NCI-H748 treated with DMSO at 0.1 percent for 48 hours (cell line): Measurements from ENCODE around the gene PTPRE.
"Not testable (repeated sequence)": the region's sequence is repeated elsewhere in the genome, so short reads cannot be mapped to it uniquely, and the experiment has no call there.

Source experiments
- DNase-seq: peaks from one replicate; lab custom pipeline; 2025; lab: John Stamatoyannopoulos, UW

Gene PTPRE

DNA sequence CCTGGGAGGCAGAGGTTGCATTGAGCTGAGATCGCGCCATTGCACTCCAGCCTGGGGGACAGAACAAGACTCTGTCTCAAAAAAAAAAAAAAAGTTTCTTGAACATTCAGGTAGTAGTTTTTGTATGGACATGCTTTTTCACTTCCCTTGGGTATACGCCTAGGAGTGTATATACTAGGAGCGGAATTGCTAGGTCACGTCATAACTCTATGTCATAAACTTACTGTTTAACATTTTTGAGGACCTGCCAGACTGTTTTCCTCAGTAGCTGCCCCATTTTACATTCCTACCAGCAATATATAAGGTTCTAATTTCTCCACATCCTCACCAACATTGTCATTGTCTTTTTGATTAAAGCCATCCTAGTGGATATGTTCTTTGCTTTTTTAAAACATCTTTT is 167.7 kb downstream of the PTPRE start:
- no peak for DNase-seq

DNA sequence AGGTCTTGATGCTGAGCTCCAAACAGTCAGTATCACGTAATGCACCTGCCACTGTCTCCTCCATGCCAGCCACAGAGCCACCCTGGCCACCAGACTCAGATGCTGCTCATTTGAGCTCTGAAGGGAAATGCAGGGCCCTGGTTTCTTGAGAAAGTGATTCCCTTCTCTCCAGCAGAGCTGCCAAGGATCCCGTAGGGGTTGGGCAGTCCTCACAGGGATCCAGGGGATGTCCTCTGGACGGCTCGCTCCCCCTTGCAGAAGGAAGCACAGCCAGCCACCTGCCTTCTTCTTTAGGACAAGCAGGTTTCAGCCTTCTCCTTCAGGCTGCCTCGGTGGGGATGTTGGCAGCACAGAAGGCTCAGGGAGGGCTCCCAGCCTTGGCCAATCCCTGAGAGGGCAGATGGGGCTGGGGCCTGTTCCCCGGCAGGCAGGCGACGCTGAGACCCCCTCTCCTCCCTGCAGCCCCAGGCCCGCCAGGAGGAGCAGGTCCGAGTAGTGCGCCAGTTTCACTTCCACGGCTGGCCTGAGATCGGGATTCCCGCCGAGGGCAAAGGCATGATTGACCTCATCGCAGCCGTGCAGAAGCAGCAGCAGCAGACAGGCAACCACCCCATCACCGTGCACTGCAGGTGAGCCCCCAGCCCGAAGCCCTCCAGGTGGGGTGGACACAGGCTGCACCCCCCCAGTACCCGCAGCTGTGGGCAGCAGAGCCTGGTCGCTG is 170.4 kb downstream of the PTPRE start:
- DNase-seq: no peak

DNA sequence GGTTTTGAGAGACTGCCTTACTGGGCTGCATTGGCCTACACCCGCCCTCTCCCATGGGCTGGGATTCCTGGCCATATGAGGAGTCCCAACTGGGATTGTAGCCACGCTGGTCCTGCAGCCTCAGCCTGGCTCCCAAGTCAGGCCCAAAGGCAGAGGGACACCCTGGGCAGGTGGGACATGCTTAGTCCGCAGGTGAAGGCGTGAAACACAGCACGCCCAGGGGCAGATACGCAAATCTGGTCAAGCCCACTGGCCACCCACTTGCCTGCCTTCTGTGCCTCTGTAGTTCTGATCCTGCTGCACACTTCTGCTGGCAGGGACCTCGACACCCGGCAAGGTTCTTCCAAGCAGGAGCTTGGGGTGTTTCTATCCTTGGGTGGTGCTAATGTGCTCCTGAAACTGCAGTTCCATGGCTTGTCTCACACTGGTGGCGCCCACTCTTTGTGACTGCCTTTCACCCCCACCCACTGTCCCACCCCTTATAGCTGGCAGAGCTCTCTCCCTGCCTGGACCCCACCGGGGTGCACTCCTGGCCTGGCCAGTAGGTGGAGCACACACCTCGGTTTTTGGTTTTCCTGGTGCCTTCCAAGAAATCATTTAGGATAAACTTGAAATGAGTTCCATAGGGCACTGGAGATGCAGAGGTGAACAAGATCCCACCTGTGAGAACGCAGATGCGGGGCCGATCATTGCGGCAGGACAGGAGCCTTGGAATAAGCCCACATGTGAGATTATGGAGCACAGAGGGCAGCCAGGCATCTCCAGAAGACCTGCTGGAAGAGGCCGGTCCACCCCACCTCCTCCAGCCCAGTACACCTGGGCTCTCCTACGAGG is 171.4 kb downstream of the PTPRE start:
- DNase-seq: no peak

DNA sequence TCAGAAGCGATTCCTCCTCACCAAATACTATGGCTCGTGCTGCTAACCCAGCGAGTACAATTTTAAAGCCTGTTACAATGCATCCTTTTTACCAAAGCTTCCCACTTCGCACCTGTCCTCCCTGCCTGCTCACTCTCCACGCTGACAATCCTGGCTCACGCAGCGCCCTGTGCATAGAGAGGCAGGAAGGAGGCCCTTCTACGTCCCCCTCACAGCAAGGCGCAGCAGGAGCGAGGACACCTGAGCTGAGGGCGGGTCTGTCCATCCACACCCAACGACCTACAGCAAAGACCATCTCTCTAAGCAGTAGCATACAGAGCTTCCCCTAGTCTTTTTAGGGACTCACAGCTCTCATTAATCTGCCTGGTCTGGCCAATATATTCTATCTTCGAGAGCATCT is 173.3 kb downstream of the PTPRE start:
- no peak for DNase-seq

DNA sequence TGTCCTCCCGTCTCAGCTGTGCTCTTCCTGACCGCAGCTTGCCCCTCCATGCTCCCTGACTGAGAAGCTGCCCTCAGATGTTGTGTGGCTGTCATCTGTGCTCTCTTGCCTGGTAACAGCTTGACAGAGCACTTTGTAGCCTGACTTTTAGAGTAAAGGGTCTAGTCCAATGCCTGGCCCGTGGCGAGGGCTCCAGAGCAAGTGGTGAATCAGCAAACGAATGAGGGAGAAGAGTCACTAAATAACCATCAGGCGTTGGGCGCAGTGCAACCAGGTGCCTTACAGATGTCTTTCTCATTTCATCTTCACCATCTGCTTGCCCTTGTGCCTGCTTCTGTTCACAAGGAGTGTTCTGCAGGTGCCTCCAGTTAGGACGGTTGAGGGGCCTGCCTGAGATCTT is 173.7 kb downstream of the PTPRE start:
- no peak for DNase-seq

DNA sequence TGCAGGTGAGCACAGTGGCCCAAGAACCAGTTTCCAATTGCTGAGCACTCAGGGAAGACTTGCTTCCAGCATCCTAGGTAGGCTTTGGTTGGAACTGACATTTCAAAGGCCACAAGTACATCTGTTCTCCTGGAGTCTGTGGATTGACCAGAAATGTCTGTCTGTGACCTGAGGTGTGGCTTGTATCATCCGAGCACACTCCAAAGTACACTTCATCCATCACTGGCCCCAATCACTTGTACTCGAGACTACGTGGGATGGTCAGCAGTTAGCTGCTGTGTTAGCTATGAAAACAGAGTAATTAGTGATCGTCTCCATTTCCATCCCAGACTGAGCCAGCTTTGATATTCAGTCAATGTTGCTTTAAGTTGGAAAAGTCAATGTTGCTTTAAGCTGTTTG is 174.3 kb downstream of the PTPRE start:
- DNase-seq: no peak

DNA sequence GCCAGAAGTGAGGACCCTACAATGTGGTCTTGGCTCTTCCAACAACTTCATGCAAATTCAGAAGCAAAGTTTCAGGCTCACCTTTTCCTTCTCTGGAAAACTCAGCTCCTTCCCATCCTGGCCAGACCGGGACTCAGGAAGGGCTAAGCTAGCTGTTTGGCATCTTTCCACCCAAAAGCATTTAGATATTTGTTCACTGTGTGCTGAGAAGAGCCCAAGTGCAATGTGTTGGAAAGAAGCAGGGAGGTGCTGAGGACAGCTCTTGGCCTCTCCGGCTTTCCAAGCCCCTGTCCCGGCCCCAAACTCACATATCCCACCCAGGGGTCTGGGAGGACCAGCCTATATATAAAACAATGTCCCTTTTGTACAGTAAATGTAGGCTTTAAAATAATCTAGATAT is 174.8 kb downstream of the PTPRE start:
- DNase-seq: no peak

DNA sequence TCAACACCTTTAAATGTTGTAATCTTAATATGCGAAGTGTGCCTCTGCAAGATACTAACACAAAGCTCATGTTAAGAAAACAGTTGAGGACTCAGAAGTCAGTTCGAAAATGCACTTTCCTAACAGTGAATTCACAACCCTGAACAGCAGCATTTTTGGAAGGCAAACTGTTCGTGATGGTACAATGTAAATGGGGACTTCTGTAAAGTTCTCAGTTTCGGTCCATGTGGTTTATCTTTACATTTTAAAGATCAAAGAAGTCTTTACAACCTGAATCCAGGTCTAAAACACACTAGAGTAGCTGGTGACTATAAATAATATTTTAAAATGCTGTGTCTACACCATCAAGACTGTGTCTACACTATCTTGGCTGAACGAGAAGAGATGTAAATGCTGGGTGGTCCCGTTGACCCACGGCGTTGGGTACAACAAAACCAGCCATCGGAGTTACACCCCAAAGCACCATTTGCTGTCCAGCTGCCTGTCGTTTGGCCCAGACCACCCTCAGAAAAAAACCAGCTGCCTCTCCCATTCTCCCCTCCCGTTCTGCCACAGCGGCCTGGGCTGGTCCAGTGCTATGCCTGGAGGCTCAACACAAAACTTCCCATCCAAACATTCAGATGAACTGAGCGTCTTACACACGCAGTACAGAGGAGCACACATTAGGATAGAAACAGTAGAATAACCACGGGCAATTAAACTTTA is 176.4 kb downstream of the PTPRE start:
- no peak for DNase-seq

DNA sequence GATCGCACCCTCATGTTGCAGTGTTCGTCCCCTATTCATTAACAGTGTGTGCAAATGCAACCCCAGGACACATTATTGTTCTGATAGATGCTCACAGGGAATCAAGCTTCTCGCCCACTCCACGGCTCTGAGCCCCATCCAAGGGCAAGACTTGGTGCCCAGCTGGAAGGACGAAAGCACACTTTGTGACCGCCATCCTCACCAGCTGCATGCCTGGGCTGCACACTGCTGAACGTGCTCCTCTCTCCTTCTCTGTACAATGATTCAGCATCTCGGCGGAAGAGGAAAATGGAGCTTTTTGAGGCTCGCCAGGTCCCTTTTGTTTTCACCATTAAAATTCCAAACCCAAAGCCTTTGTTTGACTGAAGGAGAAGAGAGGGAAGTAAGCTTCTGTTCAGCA is 177.5 kb downstream of the PTPRE start:
- no peak for DNase-seq

DNA sequence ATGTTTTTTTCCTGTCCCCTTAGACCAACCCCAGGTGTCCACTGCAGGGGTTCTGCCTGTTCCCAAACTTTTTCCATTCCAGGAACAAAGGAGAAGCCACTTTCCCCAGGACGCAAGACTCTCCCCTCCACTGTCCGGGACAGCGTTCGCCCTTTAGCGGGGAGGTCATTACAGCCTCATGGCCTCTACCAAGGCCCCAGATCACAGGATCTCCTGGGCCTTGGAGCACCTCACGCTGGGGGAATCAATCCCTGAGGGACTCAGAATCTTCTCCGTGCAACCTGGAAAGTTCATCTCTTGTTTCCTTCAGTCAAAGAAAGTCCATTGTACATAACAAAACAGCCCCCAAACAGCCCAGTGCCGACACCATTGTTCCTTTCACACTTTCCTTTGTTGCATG is 178.1 kb downstream of the PTPRE start:
- DNase-seq: no peak

DNA sequence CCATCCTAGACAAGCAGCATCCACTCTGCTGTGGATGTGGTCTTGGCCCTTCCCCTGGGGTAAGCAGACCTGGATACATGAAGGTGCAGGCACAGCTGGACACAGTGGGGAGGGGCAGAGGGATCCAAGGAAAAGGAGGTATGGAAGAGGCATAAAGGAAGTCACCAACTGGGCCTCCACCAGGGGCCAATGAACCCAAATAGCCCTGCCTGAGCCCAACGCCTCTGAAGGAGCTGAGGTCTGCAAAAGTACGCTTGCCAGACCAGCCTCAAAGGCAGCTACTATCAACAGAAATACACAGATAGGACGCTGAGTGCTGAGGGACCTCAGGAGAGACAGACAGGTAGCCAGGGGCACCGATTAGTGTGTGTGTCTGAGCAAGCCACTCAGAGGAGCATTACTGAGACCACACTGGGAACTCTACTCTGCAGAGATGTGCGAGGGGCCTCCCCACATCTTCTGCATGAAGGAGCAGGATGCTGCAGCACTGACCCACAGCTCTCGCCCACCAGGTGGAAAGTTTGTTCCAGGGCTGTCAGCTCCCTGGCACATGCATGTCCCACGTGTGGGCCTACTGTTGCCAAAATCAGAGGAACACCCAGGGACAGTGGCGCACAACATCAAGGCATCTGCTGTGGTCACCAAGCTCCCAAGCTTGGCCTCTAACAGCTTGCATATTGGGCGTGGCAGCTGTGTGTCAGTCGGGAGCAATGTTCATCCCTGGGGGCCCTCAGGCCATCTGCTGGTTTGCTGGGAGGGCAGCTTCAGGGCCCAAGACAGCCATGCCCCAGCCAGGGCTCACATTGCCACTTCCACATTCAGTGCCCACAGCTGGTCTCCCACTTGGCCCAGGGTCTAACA is 179.3 kb downstream of the PTPRE start:
- DNase-seq: no peak

DNA sequence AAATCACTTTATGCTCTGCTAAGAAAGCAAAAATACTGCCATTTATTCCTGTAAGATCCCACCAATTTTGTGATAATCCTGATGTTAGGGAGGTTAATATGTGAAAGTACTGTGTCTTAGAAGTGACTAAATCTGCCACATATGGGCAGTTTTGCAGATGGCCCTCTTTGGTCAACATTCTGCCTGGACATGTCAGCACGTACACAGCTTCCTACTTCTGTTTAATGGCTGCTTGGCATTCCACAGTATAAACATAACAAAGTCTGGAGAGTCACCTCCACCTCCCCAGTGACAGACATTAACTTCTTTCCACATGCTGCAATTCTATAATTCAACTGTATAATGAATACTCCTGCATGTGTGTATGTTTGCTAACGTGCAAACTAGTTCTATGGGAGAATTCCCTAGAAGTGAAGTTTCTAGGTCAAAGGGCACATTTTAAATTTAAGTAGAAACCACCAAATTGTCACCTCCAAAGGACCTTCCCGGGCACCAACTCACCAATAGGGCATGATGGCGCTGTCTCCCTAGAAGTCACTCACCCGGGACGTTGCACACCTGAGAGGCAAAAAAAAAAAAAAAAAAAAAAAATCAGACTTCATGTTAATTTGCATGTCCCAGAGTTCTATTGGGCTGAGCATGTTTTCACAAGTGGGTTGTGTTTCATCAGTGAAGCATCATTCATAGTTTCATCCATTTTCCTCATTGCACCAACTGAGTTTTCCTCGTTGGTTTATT is 180.4 kb downstream of the PTPRE start:
- DNase-seq: no peak

DNA sequence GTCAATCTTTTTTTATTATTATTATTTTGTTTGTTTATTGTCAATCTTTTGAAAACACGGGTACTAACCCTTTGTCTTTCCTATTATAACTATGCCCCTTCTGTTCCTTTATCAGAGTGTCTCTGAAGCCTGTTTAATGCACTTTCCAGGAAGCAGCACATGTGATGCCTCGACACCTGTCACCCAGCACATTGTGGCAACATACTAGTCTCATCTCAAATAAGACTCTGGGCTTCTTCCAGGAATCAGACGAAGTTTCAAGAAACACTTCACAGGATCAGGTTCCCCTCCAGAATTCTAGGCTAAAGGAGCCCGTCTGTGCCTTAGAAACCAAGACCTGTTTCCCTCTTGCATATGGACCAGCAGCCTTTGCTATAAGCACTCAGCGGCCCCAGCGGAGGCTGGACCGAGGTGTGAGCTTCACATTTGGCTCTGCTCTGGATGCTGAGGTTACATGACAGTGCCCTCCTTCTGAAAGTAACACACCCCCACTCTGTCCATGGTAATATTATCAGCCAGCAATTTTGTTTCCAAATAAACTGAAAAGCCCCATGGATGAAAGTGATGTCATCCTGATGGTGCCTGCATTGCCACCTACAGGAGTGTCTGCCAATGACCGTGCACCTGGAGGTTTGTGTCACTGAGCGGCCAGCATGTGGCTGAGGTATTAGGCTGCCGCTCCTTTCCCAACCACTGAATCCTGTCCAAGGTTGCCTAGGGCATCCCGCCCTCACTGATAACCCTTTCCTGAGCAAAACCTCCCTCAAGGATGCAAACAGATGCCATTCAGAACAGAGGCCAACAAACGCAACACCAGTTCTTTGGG is 181.2 kb downstream of the PTPRE start:
- no peak for DNase-seq

DNA sequence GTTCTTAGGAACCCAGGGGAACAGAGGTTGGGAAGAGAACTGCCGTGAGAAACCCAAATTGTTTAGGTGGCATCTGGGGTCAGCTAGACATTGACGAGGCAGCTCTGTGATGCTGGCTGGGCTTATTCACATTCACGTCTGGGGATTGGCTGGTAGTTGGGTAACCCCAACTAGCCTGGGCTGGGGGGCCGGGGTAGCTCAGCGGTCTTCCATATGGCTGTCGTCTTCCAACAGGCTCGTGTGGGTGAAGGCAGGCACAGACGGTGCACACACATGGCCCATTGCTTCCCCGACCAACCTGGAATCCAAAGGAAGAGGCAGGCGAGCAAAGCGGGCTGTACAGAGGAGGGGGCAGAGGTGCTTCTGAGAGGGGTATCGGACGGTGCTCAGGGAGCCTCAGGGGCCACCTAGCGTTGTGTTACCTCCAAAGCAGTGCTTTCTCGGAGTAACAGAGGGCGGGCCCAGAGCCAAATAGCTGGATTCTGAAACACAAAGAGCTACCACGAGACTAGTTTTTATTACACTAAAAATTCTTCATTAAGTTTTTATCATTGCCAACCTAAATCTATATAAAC is 184.8 kb downstream of the PTPRE start:
- DNase-seq: no peak

DNA sequence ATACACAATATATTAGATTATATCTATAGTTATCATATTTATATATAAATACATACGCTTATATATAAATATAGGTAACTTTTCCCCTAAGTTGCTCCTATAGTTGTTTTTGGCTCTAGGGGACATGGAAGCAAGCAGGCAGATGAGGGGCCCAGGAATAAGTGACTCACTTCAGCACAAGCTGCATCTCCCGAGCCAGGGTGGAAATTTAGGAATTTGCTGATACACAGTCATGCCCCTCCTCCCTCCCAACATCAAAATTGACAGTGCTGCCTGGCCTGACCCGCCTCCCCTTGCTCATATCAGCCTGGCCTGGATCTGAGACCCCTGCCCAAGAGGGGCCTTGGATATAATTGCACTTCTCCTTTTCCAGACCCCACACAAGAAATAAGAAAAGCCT is 185.6 kb downstream of the PTPRE start:
- DNase-seq: no peak

DNA sequence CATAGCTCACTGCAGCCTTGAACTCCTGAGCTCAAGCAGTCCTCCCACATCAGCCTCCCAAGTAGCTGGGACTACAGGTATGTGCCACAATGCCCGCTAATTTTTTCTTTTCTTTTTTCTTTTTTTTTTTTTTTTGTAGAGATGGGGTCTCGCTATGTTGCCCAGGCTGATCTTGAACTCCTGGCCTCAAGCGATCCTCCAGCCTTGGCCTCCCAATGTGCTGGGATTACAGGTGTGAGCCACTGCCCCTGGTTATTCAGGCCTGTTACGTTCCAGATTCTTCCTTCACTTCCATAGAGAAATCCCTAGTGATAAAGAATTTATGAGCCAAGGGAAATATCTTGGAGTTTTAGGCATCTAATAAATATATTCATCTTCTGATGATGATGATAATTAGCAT is 187.7 kb downstream of the PTPRE start:
- not testable (repeated sequence) for DNase-seq

DNA sequence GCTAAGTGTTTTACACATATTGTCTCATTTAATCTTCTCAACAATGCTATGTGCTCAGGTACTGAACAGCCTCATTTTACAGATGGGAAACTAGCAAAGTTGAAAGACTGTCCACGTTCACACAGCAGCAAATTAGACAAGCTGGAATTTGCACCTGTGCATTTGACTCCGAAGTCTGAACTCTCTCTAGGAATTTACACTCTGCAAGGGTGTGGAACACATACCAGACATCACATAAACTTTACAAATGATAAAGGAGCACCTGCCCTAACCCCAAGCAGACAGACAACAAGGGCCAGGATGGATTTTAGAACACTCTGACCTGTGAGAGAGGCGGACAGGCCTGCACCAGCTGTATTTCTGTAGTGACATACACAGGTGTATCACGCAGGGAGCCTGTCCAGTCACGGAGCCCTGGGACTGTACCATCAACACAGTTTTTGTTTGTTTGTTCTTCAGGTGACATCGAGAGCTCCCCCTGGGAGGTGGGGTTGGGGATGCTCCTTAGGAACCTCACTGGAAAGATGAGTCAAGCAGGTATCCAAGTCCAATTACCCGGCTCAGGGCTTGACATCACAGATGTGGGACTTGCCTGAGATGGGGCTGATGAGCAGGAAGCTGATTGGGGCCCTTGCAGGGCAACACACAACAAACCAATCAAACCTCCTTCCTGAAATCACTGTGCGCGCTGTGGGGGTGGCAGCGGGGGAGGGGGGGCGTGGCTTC is 188.3 kb downstream of the PTPRE start:
- DNase-seq: no peak

DNA sequence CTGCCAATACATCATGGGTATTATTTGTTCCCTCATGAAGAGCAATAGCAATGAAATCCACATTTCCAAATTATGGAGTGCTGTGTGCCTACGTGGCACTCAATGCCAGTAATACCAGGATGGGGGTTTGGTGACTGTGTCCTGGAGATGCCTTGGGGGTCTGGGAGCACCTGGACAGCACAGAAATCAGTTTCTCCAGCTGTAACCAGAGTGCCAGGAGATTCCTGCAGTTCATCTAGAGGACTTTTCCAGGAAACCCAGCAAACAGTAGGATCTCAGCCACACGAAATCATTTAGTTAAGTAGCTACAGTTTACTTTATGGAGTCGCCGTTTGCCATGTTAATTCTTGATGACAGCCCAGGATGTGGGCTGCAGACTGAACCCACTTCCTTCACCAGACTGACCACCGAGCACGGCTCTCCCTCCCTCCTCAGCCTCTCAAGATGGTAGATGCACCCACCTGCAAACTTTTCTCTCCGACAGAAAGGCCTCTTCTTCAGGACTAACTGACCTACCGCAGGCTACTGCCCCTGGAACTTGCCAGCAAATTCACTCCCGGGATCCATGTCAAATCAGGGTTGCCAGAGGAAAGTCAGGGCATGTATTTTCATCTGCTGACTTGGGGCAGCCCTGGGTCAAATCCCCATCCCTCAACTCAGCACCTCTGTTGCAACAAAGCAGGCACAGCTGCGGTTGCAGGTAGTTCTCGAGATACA is 189.0 kb downstream of the PTPRE start:
- no peak for DNase-seq
